ENCODE measurements around the gene TM9SF4. TPM values are rescaled to one million over a fixed set of nuclear protein-coding genes. Genes with fewer than 3 reads are reported as not detected.

The TM9SF4 gene
- total RNA-seq, 1 donor from 2014 or later, result 46.0 TPM

GRCh38 chr20:32201977-32202363, 92.5 kb downstream of the TM9SF4 start:
- TF ChIP-seq CTCF (IDR thresholded peaks at IDR 0.05; ENCODE audit: unreplicated experiment), result no peak
- Mint-ChIP-seq H3K9me3 (ENCODE audit: unreplicated experiment) (no peaks in the 10 kb centered on the region), H3K27me3 (ENCODE audit: unreplicated experiment) (peaks cover 10% of the 10 kb centered on the region), H3K4me1 (ENCODE audit: unreplicated experiment) (peaks cover 45% of the 10 kb centered on the region), H3K27ac (ENCODE audit: unreplicated experiment) (no peak overlapping the region), H3K4me3 (ENCODE audit: unreplicated experiment) (no peak overlapping the region), H3K36me3 (ENCODE audit: low read depth, unreplicated experiment) (peaks cover 20% of the 10 kb centered on the region)
- no peak for DNase-seq (ENCODE audit: low spot score)

- Mint-ChIP-seq H3K9me3 (ENCODE audit: unreplicated experiment) (no peaks in the 10 kb centered on the region), H3K27ac (ENCODE audit: unreplicated experiment) (peak overlapping the region; percentile 7), H3K27me3 (ENCODE audit: unreplicated experiment) (peaks cover 8% of the 10 kb centered on the region), H3K4me1 (ENCODE audit: unreplicated experiment) (peaks cover 51% of the 10 kb centered on the region), H3K36me3 (ENCODE audit: low read depth, unreplicated experiment) (peaks cover 13% of the 10 kb centered on the region), H3K4me3 (ENCODE audit: unreplicated experiment) (peak overlapping the region; percentile 7)
- DNase-seq (ENCODE audit: low spot score), result no peak
- no peak for TF ChIP-seq CTCF (IDR thresholded peaks at IDR 0.05; ENCODE audit: unreplicated experiment)
Measured at GRCh38 chr20:32203356-32204204, 94.1 kb downstream of the TM9SF4 start.

GRCh38 chr20:32204205-32205109, 94.9 kb downstream of the TM9SF4 start:
- Mint-ChIP-seq H3K36me3 (ENCODE audit: low read depth, unreplicated experiment) (peaks cover 13% of the 10 kb centered on the region), H3K27ac (ENCODE audit: unreplicated experiment) (peak overlapping the region; percentile 7), H3K9me3 (ENCODE audit: unreplicated experiment) (no peaks in the 10 kb centered on the region), H3K27me3 (ENCODE audit: unreplicated experiment) (peaks cover 12% of the 10 kb centered on the region), H3K4me1 (ENCODE audit: unreplicated experiment) (peaks cover 54% of the 10 kb centered on the region), H3K4me3 (ENCODE audit: unreplicated experiment) (no peak overlapping the region)
- TF ChIP-seq CTCF (IDR thresholded peaks at IDR 0.05; ENCODE audit: unreplicated experiment), result no peak
- no peak for DNase-seq (ENCODE audit: low spot score)

GRCh38 chr20:32205110-32205842, 95.8 kb downstream of the TM9SF4 start:
- DNase-seq (ENCODE audit: low spot score), result no peak
- peak overlapping the region; percentile 100 for H3K4me3 Mint-ChIP-seq (ENCODE audit: unreplicated experiment)
- peaks cover 13% of the 10 kb centered on the region for H3K36me3 Mint-ChIP-seq (ENCODE audit: low read depth, unreplicated experiment)
- peaks cover 54% of the 10 kb centered on the region for H3K4me1 Mint-ChIP-seq (ENCODE audit: unreplicated experiment)
- no peak for TF ChIP-seq CTCF (IDR thresholded peaks at IDR 0.05; ENCODE audit: unreplicated experiment)
- H3K9me3 Mint-ChIP-seq (ENCODE audit: unreplicated experiment), result no peaks in the 10 kb centered on the region
- H3K27ac Mint-ChIP-seq (ENCODE audit: unreplicated experiment), result peak overlapping the region; percentile 20
- peaks cover 14% of the 10 kb centered on the region for H3K27me3 Mint-ChIP-seq (ENCODE audit: unreplicated experiment)
